NCI-H2171 treated with DMSO at 0.1 percent for 48 hours (cell line): ENCODE results near the gene TPRG1L.
"Not testable (repeated sequence)": the region's sequence is repeated elsewhere in the genome, so short reads cannot be mapped to it uniquely, and the experiment has no call there.

Source experiments
- DNase-seq: peaks from one replicate; lab custom pipeline; 2025; lab: John Stamatoyannopoulos, UW

Gene TPRG1L

GRCh38 chr1:3609016-3609768 lies 15.6 kb upstream of the TPRG1L start:
- no peak for DNase-seq

GRCh38 chr1:3609769-3610526 lies 14.9 kb upstream of the TPRG1L start:
- no peak for DNase-seq

- DNase-seq: peak; percentile 98
Observed at GRCh38 chr1:3610527-3611169, 14.2 kb upstream of the TPRG1L start.

- peak; percentile 87 for DNase-seq
Observed at GRCh38 chr1:3611170-3612019, 13.4 kb upstream of the TPRG1L start, which contains the start of gene MEGF6. Gene MEGF6 (minus strand): TSS chr1:3611508. CDS start chr1:3611268, 240 bp downstream.

GRCh38 chr1:3612123-3612522 lies 12.7 kb upstream of the TPRG1L start:
- no peak for DNase-seq

- DNase-seq: no peak
Observed at GRCh38 chr1:3614755-3615742, 9.8 kb upstream of the TPRG1L start.

GRCh38 chr1:3616861-3617260 lies 8.0 kb upstream of the TPRG1L start:
- DNase-seq: no peak

- DNase-seq: no peak
Observed at GRCh38 chr1:3617806-3618345, 6.9 kb upstream of the TPRG1L start.

- DNase-seq: no peak
Observed at GRCh38 chr1:3618531-3618880, 6.3 kb upstream of the TPRG1L start.

GRCh38 chr1:3618881-3619671 lies 5.7 kb upstream of the TPRG1L start:
- DNase-seq: peak; percentile 73

GRCh38 chr1:3620708-3621107 lies 4.1 kb upstream of the TPRG1L start:
- no peak for DNase-seq

GRCh38 chr1:3621151-3621671 lies 3.6 kb upstream of the TPRG1L start:
- DNase-seq: peak; percentile 41

- not testable (repeated sequence) for DNase-seq
Observed at GRCh38 chr1:3622102-3622501, 2.7 kb upstream of the TPRG1L start.

GRCh38 chr1:3623441-3624199 lies 1.2 kb upstream of the TPRG1L start:
- no peak for DNase-seq

- no peak for DNase-seq
Observed at GRCh38 chr1:3625151-3625907, 514 bp downstream of the TPRG1L start.

GRCh38 chr1:3626025-3626424 lies 1.2 kb downstream of the TPRG1L start:
- no peak for DNase-seq

GRCh38 chr1:3627515-3628253 lies 2.9 kb downstream of the TPRG1L start:
- DNase-seq: no peak
